Fibroblast of mammary gland (primary cell): ENCODE results near the gene NEMF.
A peak's percentile ranks its signal among the peaks of the same experiment; 100 is the strongest.
"Not testable (repeated sequence)": the region's sequence is repeated elsewhere in the genome, so short reads cannot be mapped to it uniquely, and the experiment has no call there.

Experiments
- DNase-seq: peaks from one replicate; pipeline ENCODE4 v3.0.0-alpha.2; 2010; ENCODE audit warnings: low read depth
- H3K4me3 ChIP-seq: 2 replicates; pipeline ENCODE4 v1.5.1; 2011; ENCODE audit warnings: low read depth, mild to moderate bottlenecking, low read length, moderate library complexity; ENCODE audit not compliant: control insufficient read depth
- TF ChIP-seq, protein P1 (sequence below): conservative IDR thresholded peaks from 2 replicates; pipeline ENCODE4 v1.5.1; 2011; ENCODE audit warnings: low read depth, low read length, inconsistent platforms; ENCODE audit not compliant: control insufficient read depth, insufficient read depth

Gene NEMF

DNA sequence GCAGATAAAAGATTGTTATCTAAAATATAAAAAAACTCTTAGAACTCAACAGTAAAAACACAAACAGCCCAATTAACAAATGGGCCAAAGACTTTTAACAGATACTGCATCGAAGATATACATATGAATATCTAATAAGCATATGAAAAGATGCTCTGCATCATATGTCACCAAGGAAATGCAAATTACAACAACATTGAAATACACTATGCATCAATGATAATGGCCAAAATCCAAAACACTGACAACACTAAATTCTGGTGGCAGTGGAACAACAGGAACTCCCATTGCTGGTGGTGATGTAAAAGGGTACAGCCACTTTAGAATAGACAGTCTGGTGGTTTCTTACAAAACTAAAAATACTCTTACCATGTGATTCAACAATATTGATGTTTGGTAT, 43.8 kb downstream of the NEMF start:
- H3K4me3 ChIP-seq: no peak overlapping the region
- no peak for DNase-seq
- TF ChIP-seq, protein P1, sequence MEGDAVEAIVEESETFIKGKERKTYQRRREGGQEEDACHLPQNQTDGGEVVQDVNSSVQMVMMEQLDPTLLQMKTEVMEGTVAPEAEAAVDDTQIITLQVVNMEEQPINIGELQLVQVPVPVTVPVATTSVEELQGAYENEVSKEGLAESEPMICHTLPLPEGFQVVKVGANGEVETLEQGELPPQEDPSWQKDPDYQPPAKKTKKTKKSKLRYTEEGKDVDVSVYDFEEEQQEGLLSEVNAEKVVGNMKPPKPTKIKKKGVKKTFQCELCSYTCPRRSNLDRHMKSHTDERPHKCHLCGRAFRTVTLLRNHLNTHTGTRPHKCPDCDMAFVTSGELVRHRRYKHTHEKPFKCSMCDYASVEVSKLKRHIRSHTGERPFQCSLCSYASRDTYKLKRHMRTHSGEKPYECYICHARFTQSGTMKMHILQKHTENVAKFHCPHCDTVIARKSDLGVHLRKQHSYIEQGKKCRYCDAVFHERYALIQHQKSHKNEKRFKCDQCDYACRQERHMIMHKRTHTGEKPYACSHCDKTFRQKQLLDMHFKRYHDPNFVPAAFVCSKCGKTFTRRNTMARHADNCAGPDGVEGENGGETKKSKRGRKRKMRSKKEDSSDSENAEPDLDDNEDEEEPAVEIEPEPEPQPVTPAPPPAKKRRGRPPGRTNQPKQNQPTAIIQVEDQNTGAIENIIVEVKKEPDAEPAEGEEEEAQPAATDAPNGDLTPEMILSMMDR: no peak

DNA sequence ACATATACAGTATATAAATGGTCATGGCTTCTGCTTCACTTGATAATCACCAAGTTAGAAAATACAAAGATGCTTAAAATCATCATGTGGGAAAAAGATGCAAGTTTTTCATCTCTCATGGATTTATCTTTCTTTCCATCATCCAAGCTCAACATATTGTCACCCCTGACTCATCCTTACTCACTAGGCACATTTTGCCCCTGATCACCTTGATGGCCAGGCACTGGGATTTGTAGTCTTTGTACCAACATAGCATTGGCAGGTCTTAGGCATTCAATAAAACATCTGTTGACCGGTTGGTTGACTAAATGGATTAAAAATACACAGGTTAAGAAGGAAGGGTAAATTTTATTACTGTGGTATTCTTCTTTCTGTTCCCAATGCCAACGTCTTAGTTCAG, 56.6 kb downstream of the NEMF start:
- H3K4me3 ChIP-seq: no peak overlapping the region
- peak; percentile 12 for DNase-seq
- TF ChIP-seq, protein P1: no peak

DNA sequence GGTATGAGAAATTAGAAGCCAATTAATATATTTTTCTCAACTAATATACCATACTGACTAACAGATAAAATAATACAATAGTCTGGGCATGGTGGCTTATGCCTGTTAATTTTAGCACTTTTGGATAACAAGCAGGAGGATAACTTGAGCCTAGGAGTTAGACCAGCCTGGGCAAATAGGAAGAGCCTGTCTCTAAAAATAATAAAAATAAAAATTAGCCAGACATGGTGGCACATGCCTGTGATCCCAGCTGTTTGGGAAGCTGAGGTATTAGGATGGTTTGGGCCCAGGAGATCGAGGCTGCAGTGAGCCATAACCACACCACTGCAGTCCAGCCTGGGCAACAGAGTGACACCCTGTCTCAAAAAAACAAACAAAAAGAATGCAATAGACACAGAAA, 60.0 kb downstream of the NEMF start:
- H3K4me3 ChIP-seq: no peak overlapping the region
- TF ChIP-seq, protein P1: no peak
- DNase-seq: no peak

DNA sequence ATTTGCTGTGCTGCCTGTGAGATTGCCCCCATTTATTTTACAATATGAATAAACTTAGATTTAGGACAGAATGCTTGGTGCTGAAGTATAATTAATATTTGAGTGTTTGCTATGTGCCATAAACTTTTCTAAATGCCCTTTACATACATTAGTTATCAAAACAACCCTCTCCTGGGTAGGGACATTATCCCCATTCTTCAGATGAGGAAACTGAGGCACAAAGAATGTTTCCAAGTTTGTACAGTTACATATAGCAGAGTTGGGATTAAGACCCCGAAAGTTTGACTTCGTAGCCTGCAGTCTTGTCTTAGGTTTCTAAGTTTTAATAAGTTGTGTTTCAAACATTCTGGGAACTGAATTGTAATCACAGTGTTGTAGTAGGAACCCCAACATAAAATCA, 66.3 kb downstream of the NEMF start:
- no peak for DNase-seq
- TF ChIP-seq, protein P1: no peak
- no peak overlapping the region for H3K4me3 ChIP-seq

DNA sequence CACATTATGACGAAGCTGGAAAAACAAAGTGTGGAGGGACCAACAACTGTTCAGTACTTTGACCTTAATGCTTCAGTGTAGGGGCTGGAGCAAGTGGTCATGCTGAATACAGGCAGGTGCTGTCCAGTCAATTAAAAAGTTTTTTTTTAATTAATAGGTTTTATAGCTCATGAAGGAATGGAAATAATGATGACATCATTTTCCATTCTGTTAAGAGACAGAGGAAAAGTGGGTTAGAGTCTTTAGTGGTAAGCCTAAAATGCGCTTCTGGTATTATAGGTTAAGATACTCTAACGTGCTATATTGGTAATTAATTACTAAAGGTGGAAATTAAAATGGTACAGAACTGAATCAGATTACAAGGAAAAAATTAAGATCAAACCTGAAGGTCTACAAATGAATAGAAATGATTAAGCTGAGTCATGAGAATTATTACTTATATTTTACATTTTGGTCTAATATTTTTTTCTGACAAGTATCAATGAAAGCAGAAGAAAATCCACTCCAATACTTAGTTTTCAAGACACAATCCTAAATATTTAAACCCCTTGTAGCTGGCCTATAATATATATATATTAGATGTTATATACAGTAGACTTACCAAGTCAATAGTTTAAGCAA, 69.1 kb downstream of the NEMF start:
- H3K4me3 ChIP-seq: no peak overlapping the region
- DNase-seq: no peak
- TF ChIP-seq, protein P1: no peak

DNA sequence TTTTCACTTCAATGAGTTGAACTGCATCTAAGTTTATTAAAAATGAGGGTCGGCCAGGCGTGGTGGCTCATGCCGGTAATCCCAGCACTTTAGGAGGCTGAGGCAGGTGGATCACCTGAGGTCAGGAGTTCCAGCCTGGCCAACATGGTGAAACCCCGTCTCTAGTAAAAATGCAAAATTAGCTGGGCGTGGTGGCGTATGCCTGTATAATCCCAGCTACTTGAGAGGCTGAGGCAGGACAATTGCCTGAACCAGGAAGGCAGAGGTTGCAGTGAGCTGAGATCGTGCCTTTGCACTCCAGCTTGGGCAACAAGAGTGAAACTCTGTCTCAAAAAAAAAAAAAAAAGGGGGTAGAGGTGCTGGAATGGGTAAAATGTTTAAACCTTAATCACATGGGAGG, 71.5 kb downstream of the NEMF start:
- not testable (repeated sequence) for H3K4me3 ChIP-seq, DNase-seq

DNA sequence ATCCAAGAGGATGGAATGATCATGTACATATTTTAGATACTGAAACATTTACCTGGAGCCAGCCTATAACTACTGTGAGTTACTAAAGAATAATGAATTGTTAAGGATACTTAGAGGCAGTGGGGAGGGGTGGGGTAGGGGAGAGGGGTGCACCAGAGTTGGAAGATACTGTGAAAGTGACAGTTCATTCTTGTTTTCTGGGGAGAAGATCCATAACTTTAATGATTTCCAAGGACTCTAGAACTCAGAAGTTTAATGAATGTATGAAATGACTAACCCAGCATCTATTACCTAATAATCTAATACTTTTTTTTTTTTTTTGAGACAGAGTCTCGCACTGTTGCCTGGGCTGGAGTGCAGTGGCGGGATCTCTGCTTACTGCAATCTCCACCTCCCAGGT, 74.2 kb downstream of the NEMF start:
- no peak overlapping the region for H3K4me3 ChIP-seq
- TF ChIP-seq, protein P1: no peak
- DNase-seq: no peak
